ENCODE data around the gene ZBTB7B.

The ZBTB7B gene

DNA sequence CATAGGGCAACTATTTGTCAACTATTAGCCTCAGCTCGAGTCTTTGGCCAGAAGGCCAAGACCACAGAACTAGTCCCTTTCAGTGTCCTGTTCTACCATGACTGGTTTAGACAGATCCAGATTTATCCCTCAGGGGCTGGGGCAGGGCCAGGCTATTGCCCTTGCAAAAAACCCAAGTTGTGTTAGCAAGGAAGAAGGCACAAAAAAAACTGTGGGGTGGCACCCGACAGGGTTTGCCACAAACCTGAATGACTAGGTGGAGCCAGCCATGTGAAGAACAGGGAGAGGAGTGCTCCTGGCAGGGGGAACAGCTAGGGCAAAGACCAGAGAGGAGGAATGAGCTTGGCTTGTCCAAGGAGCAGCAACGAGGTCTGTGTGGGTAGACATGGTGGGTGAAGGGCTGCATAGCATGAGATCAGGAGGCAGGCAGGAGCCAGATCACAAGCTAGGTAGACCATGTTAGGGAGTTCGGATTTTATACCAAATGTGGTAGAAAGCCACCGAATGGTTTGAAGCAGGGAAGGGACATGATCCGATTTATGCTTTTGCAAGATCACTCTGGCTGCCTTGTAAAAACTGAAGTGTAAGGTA, 35.3 kb downstream of the ZBTB7B start:
- H3K9me3 ChIP-seq (ENCODE audit: control insufficient read depth in 1 of 2, low read length in 2 of 2) = no peaks in the 10 kb centered on the region
- no peak overlapping the region for H3K27ac ChIP-seq (ENCODE audit: low read depth, low read length)
- H3K36me3 ChIP-seq (ENCODE audit: control insufficient read depth in 1 of 2, insufficient read depth in 2 of 2, low read length in 2 of 2) = no peaks in the 10 kb centered on the region
- peaks cover 19 to 24% of the 10 kb centered on the region in 2 donors for H3K4me1 ChIP-seq (ENCODE audit: control insufficient read depth in 1 of 2, insufficient read depth in 2 of 2, low read length in 2 of 2)
- H3K4me3 ChIP-seq (ENCODE audit: low read depth in 1 of 2, low read length in 2 of 2) = no peak overlapping the region
- H3K9ac ChIP-seq (ENCODE audit: low read depth in 1 of 2, low read length in 2 of 2) = no peak overlapping the region
- H3K27me3 ChIP-seq (ENCODE audit: control insufficient read depth in 1 of 2, insufficient read depth in 2 of 2, low read length in 2 of 2) = no peaks in the 10 kb centered on the region

DNA sequence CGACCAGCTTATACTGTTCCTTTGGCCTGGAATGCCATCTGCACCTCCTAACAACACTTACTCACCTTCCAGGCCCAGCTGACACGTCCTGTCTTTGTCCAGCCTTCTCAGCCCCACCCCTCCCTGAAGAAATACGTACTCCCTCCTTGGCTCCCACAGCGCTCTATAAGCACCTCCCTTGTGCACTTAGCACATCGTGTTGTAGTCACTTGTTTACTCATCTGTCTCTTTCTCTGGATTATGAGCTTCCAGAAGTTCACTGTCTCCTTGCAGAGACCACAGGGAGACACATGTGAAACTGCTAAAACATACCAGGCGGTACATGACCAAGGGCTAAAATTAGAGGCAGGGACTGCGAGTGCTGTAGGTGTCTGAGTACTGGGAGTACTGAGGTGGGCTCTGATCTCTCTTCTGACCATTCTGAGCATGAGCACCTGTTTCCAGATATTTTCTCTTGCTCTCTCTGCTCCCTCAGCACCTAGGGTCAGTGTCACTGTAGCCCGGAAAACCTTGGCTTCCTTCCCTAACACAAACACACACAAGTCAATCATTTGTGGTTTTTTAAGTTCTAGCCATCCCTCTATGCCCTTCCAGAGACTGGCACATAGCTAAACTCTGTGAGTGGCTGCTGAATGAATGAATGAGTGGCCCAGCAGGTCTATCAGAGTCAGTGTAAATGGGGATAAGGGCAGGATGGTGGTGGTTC, 36.2 kb downstream of the ZBTB7B start:
- no peak overlapping the region for H3K4me3 ChIP-seq (ENCODE audit: low read depth in 1 of 2, low read length in 2 of 2)
- H3K27ac ChIP-seq (ENCODE audit: low read depth, low read length) = no peak overlapping the region
- H3K4me1 ChIP-seq (ENCODE audit: control insufficient read depth in 1 of 2, insufficient read depth in 2 of 2, low read length in 2 of 2) = peaks cover 26 to 30% of the 10 kb centered on the region in 2 donors
- H3K9ac ChIP-seq (ENCODE audit: low read depth in 1 of 2, low read length in 2 of 2) = peak overlapping the region; percentile 0 to 25
- H3K9me3 ChIP-seq (ENCODE audit: control insufficient read depth in 1 of 2, low read length in 2 of 2) = no peaks in the 10 kb centered on the region
- H3K27me3 ChIP-seq (ENCODE audit: control insufficient read depth in 1 of 2, insufficient read depth in 2 of 2, low read length in 2 of 2) = no peaks in the 10 kb centered on the region
- no peaks in the 10 kb centered on the region for H3K36me3 ChIP-seq (ENCODE audit: control insufficient read depth in 1 of 2, insufficient read depth in 2 of 2, low read length in 2 of 2)

DNA sequence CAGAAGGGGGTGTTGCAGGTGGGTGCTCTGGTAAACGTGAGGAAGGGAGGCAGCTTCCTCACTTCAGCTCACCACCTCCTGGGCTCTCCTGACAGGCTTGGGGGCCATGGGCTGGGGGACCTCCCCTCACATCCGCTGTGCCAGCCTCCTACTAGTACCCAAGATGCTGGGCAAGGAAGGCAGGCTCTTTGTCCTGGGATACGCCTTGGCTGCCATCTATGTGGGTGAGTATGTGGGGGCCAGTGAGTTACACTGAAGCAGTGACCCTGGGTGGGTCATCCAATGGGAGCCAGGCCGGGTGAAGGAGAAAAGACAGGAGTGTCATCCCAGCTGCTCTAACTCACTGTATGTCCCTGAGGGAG, 36.7 kb downstream of the ZBTB7B start:
- H3K4me1 ChIP-seq (ENCODE audit: control insufficient read depth in 1 of 2, insufficient read depth in 2 of 2, low read length in 2 of 2) = peaks cover 31 to 35% of the 10 kb centered on the region in 2 donors
- no peaks in the 10 kb centered on the region for H3K36me3 ChIP-seq (ENCODE audit: control insufficient read depth in 1 of 2, insufficient read depth in 2 of 2, low read length in 2 of 2)
- H3K9ac ChIP-seq (ENCODE audit: low read depth in 1 of 2, low read length in 2 of 2) = peak overlapping the region in 1 of 2 donors; percentile 25
- no peak overlapping the region for H3K27ac ChIP-seq (ENCODE audit: low read depth, low read length)
- no peak overlapping the region for H3K4me3 ChIP-seq (ENCODE audit: low read depth in 1 of 2, low read length in 2 of 2)
- H3K9me3 ChIP-seq (ENCODE audit: control insufficient read depth in 1 of 2, low read length in 2 of 2) = no peaks in the 10 kb centered on the region
- H3K27me3 ChIP-seq (ENCODE audit: control insufficient read depth in 1 of 2, insufficient read depth in 2 of 2, low read length in 2 of 2) = no peaks in the 10 kb centered on the region

DNA sequence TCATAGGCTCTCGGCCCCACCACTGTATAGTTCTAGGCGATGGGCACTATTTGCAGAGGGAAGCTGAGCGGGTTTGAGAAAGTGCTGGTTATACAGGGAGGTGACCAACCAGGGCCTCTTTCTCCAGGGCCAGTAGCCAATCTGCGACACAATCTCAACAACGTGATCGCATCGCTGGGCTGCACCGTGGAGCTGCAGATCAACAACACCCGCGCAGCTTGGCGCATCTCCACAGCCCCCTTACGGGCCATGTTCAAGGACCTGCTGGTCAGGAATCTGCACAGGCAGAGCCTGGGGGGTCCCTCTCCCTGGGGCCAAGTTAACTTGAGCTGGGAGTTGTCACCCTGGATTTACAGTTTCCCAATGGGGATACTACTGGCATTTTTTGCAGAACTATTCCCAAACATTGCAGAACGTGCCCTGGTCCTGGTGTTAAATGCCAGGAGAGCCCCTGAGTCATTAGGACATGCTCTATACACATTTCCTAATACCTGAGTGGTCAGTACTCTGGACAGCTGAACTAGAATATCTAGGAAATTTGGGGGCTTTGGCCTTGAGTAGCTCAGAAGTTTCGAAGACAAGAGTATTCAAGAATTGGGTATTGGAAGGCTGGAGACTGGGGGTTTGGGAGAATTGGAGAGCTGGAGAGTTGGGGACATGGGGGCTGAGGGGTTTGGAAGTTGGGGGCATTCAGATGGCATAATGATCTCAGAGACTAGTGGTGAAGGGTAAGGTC, 37.9 kb downstream of the ZBTB7B start:
- Histone ChIP-seq H3K9me3 (ENCODE audit: control insufficient read depth in 1 of 2, low read length in 2 of 2) (no peaks in the 10 kb centered on the region), H3K4me1 (ENCODE audit: control insufficient read depth in 1 of 2, insufficient read depth in 2 of 2, low read length in 2 of 2) (peaks cover 37 to 47% of the 10 kb centered on the region in 2 donors), H3K27me3 (ENCODE audit: control insufficient read depth in 1 of 2, insufficient read depth in 2 of 2, low read length in 2 of 2) (no peaks in the 10 kb centered on the region)

DNA sequence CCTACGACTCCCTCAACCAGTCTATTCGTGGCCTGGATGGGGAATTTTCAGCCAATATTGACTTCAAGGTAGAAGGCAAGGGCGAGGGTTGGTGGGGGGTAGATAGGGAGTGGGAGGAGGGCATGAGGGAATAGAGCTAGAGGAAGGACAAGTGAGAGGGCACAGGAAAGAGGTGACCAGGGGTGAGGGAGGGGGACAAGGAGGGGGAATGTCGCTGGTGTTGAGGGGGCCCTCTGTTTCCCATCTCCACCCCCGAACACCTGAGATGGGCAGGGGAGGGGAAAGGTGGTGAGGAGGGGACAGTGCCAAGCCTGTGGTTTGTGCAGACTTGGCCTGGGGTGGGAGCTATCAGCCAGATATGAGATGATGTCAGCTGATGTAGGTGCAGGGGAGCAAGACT, 40.2 kb downstream of the ZBTB7B start:
- Histone ChIP-seq H3K9ac (ENCODE audit: low read depth in 1 of 2, low read length in 2 of 2) (peak overlapping the region; percentile 48 to 64), H3K27ac (ENCODE audit: low read depth, low read length) (peak overlapping the region; percentile 67)

More for the DNA sequence above, 37.9 kb downstream of the ZBTB7B start:
- Histone ChIP-seq H3K9ac (ENCODE audit: low read depth in 1 of 2, low read length in 2 of 2) (no peak overlapping the region), H3K4me3 (ENCODE audit: low read depth in 1 of 2, low read length in 2 of 2) (no peak overlapping the region), H3K36me3 (ENCODE audit: control insufficient read depth in 1 of 2, insufficient read depth in 2 of 2, low read length in 2 of 2) (no peaks in the 10 kb centered on the region), H3K27ac (ENCODE audit: low read depth, low read length) (no peak overlapping the region)

DNA sequence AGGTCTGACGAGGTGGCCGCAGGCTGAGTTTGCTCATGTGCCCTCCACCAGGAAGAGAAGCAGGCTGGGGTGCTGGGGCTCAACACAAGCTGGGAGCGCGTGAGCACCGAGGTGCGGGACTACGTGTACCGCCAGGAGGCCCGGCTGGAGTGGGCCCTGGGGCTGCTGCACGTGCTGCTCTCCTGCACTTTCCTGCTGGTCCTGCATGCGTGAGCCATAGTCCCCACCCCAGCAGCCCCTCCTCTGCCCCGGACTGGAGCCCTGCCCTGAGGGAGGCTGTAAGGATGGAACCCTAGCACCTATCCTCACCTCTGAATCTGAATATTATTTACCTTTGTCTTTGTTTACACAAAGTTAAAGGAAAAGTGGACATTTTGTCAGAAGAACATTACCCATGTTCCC, 40.7 kb downstream of the ZBTB7B start:
- Histone ChIP-seq H3K27ac (ENCODE audit: low read depth, low read length) (peak overlapping the region; percentile 67), H3K9ac (ENCODE audit: low read depth in 1 of 2, low read length in 2 of 2) (peak overlapping the region; percentile 48 to 64), H3K36me3 (ENCODE audit: control insufficient read depth in 1 of 2, insufficient read depth in 2 of 2, low read length in 2 of 2) (no peaks in the 10 kb centered on the region), H3K27me3 (ENCODE audit: control insufficient read depth in 1 of 2, insufficient read depth in 2 of 2, low read length in 2 of 2) (no peaks in the 10 kb centered on the region), H3K4me3 (ENCODE audit: low read depth in 1 of 2, low read length in 2 of 2) (peak overlapping the region in 1 of 2 donors; percentile 7), H3K4me1 (ENCODE audit: control insufficient read depth in 1 of 2, insufficient read depth in 2 of 2, low read length in 2 of 2) (peaks cover 33 to 39% of the 10 kb centered on the region in 2 donors), H3K9me3 (ENCODE audit: control insufficient read depth in 1 of 2, low read length in 2 of 2) (no peaks in the 10 kb centered on the region)

More for the DNA sequence above, 40.2 kb downstream of the ZBTB7B start:
- no peaks in the 10 kb centered on the region for H3K9me3 ChIP-seq (ENCODE audit: control insufficient read depth in 1 of 2, low read length in 2 of 2)
- no peaks in the 10 kb centered on the region for H3K36me3 ChIP-seq (ENCODE audit: control insufficient read depth in 1 of 2, insufficient read depth in 2 of 2, low read length in 2 of 2)
- H3K4me3 ChIP-seq (ENCODE audit: low read depth in 1 of 2, low read length in 2 of 2) = peak overlapping the region in 1 of 2 donors; percentile 7
- H3K27me3 ChIP-seq (ENCODE audit: control insufficient read depth in 1 of 2, insufficient read depth in 2 of 2, low read length in 2 of 2) = no peaks in the 10 kb centered on the region
- H3K4me1 ChIP-seq (ENCODE audit: control insufficient read depth in 1 of 2, insufficient read depth in 2 of 2, low read length in 2 of 2) = peaks cover 37 to 44% of the 10 kb centered on the region in 2 donors

DNA sequence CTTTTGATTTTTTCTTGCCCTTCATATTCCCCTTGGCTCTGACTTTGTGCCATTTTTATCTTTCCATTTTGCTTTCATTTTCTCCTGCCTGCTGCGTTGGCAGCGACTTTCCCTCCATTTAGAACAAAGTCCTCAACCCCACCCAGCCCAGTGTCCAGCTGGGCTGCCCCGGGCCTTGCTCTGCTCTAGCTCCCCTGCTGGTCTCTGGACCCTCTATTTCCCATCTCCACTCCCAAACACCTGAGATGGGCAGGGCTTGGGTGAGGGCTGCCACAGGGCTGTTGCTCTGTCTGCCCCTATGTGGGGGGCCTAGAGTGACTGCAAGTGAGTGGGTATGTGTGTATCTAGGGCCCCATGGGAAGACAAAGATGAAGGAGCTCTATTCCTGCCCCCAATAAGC, 41.2 kb downstream of the ZBTB7B start:
- H3K9ac ChIP-seq (ENCODE audit: low read depth in 1 of 2, low read length in 2 of 2) = peak overlapping the region; percentile 0 to 64
- no peaks in the 10 kb centered on the region for H3K36me3 ChIP-seq (ENCODE audit: control insufficient read depth in 1 of 2, insufficient read depth in 2 of 2, low read length in 2 of 2)
- no peaks in the 10 kb centered on the region for H3K27me3 ChIP-seq (ENCODE audit: control insufficient read depth in 1 of 2, insufficient read depth in 2 of 2, low read length in 2 of 2)
- H3K9me3 ChIP-seq (ENCODE audit: control insufficient read depth in 1 of 2, low read length in 2 of 2) = no peaks in the 10 kb centered on the region
- H3K4me3 ChIP-seq (ENCODE audit: low read depth in 1 of 2, low read length in 2 of 2) = peak overlapping the region in 1 of 2 donors; percentile 19
- peaks cover 32 to 34% of the 10 kb centered on the region in 2 donors for H3K4me1 ChIP-seq (ENCODE audit: control insufficient read depth in 1 of 2, insufficient read depth in 2 of 2, low read length in 2 of 2)
- peak overlapping the region; percentile 67 for H3K27ac ChIP-seq (ENCODE audit: low read depth, low read length)

DNA sequence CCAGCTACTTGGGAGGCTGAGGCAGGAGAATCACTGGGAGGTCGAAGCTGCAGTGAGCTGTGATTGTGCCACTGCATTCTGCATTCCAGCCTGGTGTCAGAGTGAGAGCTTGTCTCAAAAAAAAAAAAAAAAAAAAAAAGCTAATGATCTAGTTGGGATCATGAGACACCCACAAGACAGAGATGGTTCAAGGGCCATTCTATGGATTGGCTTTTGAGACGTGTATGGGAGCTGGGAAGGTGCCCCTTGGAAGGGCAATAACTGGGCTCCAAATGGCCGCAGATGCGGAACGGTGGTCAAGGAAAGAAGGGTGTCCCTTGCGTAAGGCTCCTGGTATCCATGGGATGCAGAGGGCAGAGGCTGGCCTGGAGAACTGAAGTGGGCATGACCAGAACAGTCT, 41.8 kb downstream of the ZBTB7B start:
- Histone ChIP-seq H3K27me3 (ENCODE audit: control insufficient read depth in 1 of 2, insufficient read depth in 2 of 2, low read length in 2 of 2) (no peaks in the 10 kb centered on the region), H3K4me3 (ENCODE audit: low read depth in 1 of 2, low read length in 2 of 2) (no peak overlapping the region), H3K4me1 (ENCODE audit: control insufficient read depth in 1 of 2, insufficient read depth in 2 of 2, low read length in 2 of 2) (peaks cover 29 to 32% of the 10 kb centered on the region in 2 donors), H3K36me3 (ENCODE audit: control insufficient read depth in 1 of 2, insufficient read depth in 2 of 2, low read length in 2 of 2) (no peaks in the 10 kb centered on the region), H3K9ac (ENCODE audit: low read depth in 1 of 2, low read length in 2 of 2) (peak overlapping the region; percentile 29 to 48), H3K9me3 (ENCODE audit: control insufficient read depth in 1 of 2, low read length in 2 of 2) (no peaks in the 10 kb centered on the region), H3K27ac (ENCODE audit: low read depth, low read length) (peak overlapping the region; percentile 67)

DNA sequence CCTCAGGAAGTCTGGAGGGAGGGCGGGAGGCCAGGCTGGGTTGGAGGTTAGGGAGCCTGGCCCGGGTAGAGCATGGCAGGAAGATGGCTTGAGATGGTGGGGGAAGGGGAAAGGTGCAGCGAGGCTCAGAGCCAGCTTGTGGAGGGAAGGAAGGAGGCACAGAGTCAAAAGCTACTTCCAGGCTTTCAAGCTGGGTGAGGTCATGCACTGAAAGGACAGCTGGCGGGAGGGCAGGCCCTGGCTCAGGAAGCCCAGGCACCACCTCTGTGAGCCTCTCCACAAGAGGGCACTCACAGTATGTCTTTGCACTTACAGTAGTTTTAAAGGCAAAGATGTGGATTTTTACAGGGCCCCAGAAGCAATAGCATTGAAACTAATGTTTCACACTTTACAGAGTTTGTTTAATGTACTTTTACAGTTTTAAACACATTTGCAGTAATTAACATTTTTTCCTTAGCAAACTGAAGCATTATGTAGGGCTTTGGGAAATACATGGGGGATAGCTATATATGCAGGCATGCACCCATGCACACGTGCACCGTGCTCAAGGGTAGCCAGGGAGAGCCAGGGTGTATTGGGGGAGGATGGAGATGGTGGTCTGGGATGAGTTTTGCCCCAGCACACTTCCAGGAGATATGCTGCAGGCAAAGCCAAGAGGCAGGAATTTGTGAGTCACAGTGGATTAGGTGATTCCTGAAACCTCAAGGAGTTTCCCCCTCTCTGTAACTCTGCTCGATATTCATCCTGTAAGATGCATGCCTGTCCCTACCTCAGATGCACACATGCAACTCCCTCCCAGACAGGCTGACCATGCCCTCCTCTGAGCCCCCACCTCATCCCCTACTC, 42.4 kb downstream of the ZBTB7B start:
- H3K36me3 ChIP-seq (ENCODE audit: control insufficient read depth in 1 of 2, insufficient read depth in 2 of 2, low read length in 2 of 2) = no peaks in the 10 kb centered on the region
- H3K4me3 ChIP-seq (ENCODE audit: low read depth in 1 of 2, low read length in 2 of 2) = no peak overlapping the region
- no peaks in the 10 kb centered on the region for H3K9me3 ChIP-seq (ENCODE audit: control insufficient read depth in 1 of 2, low read length in 2 of 2)
- peak overlapping the region; percentile 29 to 48 for H3K9ac ChIP-seq (ENCODE audit: low read depth in 1 of 2, low read length in 2 of 2)
- H3K27me3 ChIP-seq (ENCODE audit: control insufficient read depth in 1 of 2, insufficient read depth in 2 of 2, low read length in 2 of 2) = no peaks in the 10 kb centered on the region
- H3K27ac ChIP-seq (ENCODE audit: low read depth, low read length) = peak overlapping the region; percentile 67
- H3K4me1 ChIP-seq (ENCODE audit: control insufficient read depth in 1 of 2, insufficient read depth in 2 of 2, low read length in 2 of 2) = peaks cover 35 to 38% of the 10 kb centered on the region in 2 donors

All from duodenal mucosa (tissue), 2 donors.